HAP-1 (cell line): ENCODE measurements around the gene DLK1.

Experiments
- DNase-seq, 2 experiments: peaks; one replicate each; pipeline ENCODE4 v3.0.0-alpha.2; 2016 to 2020; ENCODE audit warnings: low spot score in 2 of 2
- H3K27me3 ChIP-seq: fragments of 250-450 bp; sonication (Bioruptor Pico); 2 replicates; pipeline ENCODE4 v1.5.1; 2020; ENCODE audit warnings: low read depth, mild to moderate bottlenecking, moderate library complexity
- H3K36me3 ChIP-seq: fragments of 250-450 bp; sonication (Bioruptor Pico); replicated peaks from 2 replicates; pipeline ENCODE4 v1.5.1; 2020; ENCODE audit warnings: mild to moderate bottlenecking
- H3K4me1 ChIP-seq: fragments of 250-450 bp; sonication (Bioruptor Pico); 2 replicates; pipeline ENCODE4 v1.5.1; 2020; ENCODE audit warnings: mild to moderate bottlenecking
- H3K4me3 ChIP-seq: fragments of 250-450 bp; sonication (Bioruptor Pico); 2 replicates; pipeline ENCODE4 v1.5.1; 2020; ENCODE audit warnings: mild to moderate bottlenecking, moderate library complexity
- H3K9me3 ChIP-seq: fragments of 250-450 bp; sonication (Bioruptor Pico); 2 replicates; pipeline ENCODE4 v1.5.1; 2020; ENCODE audit warnings: mild to moderate bottlenecking, moderate library complexity
- in situ Hi-C: fragments of 300-500 bp; cut with MboI; formaldehyde crosslinking; loops from 3 replicates; pipeline ENCODE4 v1.14.3; 2020; ENCODE audit warnings: low sequenced_read_pairs, inconsistent platforms, mixed read lengths

Gene DLK1

DNA sequence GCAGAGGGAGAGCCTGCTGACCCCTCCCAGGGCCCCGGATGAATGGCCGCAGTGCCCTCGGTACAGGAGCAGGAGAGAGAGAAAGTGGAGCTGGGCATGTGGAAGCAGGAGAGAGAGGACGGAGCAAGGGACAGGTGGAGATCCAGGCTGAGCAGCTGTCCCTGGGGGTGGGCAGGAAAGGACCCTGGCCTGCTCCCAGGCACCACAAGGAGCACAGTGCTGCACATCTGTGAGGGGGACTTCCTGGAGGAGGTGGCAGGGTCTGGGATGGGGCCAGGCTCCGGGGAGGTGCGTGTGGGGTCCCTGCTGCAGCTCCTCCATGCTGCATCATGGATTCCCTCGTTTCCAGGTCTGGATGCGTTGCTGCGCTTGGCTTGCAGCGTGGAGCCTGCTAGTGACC lies 13.0 kb upstream of the DLK1 start:
- no peaks in the 10 kb centered on the region for H3K4me1 ChIP-seq
- in situ Hi-C loops, result no loop called here
- no peak for DNase-seq
- no peak overlapping the region for H3K4me3 ChIP-seq
- no peaks in the 10 kb centered on the region for H3K36me3 ChIP-seq
- no peaks in the 10 kb centered on the region for H3K9me3 ChIP-seq
- H3K27me3 ChIP-seq, result no peaks in the 10 kb centered on the region

DNA sequence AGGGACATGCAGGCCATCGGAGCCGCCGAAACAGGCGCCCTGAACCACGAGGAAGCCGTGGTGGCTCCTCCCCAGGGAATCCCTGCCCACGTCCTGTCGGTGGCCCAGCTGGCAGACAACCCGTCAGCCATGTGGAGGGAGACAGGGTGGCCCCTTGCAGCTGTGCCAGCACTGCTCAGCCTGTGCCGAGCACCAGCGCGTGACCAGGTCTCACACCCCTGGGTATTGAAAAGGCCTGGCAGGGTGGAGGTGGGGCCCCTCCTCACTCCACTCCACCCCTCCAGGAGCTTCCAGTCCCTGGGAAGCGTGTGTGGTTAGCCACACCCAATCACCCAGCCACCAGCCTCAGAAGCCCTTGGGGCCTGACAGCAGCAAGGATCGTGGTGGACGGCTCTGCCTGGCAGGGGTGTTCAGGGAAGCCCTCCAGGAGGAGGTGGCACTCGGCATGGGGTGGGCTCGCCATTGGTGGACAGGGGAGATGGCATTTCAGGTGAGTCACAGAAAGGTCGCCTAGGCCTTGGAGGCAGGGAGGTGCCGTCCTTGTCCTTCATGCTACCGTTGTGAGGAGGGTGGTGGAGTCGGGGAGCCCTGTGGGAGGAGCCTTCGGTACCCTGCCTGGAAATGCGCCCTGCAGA lies 12.3 kb upstream of the DLK1 start:
- no peak overlapping the region for H3K4me3 ChIP-seq
- H3K27me3 ChIP-seq, result no peaks in the 10 kb centered on the region
- H3K9me3 ChIP-seq, result no peaks in the 10 kb centered on the region
- no peak for DNase-seq
- in situ Hi-C loops, result no loop called here
- no peaks in the 10 kb centered on the region for H3K36me3 ChIP-seq
- H3K4me1 ChIP-seq, result no peaks in the 10 kb centered on the region

DNA sequence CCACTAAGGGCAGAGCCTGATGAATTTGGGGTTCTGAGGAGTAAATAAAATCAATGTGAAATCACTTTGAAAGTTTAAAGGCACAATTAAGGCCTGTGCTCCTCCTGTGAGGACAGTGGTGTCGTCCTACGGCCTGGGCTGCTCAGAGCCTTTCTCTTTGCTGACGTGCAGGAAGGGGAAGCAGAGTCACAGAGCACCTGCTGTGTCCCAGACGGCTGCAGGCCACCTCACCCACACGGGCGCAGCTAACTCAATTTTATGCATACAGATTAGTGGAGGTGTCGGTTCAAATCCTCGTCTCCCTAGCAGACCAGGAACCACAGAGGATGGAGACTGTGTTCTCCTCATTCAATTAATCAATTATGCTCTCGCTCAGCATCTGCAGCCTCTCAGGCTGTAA lies 11.4 kb upstream of the DLK1 start:
- DNase-seq, result no peak
- no peak overlapping the region for H3K4me3 ChIP-seq
- H3K36me3 ChIP-seq, result no peaks in the 10 kb centered on the region
- no peaks in the 10 kb centered on the region for H3K4me1 ChIP-seq
- in situ Hi-C loops, result no loop called here
- no peaks in the 10 kb centered on the region for H3K27me3 ChIP-seq
- H3K9me3 ChIP-seq, result no peaks in the 10 kb centered on the region

DNA sequence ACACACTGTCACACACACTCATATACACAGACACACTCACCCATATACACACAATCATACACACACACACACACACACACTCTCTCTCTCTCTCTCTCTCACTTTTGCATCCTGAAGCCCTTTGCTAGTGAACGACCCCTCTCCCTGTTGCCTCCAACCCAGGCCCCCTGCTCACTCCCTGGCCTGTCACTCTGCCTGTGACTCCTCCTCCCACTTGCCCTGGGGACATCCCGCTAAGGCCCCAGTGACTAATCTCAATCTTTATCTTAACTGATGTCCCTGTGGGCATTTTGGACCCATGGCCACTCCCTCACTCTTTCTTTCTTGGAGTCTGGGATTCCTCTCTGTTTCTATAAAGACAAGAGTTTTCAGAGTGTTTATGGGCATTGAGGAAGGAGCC lies 10.9 kb upstream of the DLK1 start:
- peak in 1 of 2 experiments; percentile 30 for DNase-seq
- H3K4me1 ChIP-seq, result no peaks in the 10 kb centered on the region
- in situ Hi-C loops, result no loop called here
- no peaks in the 10 kb centered on the region for H3K27me3 ChIP-seq
- no peaks in the 10 kb centered on the region for H3K9me3 ChIP-seq
- H3K36me3 ChIP-seq, result no peaks in the 10 kb centered on the region
- H3K4me3 ChIP-seq, result no peak overlapping the region

- Histone ChIP-seq H3K27me3 (no peaks in the 10 kb centered on the region), H3K4me1 (no peaks in the 10 kb centered on the region), H3K4me3 (no peak overlapping the region), H3K36me3 (no peaks in the 10 kb centered on the region), H3K9me3 (no peaks in the 10 kb centered on the region)
- DNase-seq, result no peak
- in situ Hi-C loops, result no loop called here
Observed at GRCh38 chr14:100717386-100717785, 9.3 kb upstream of the DLK1 start.

DNA sequence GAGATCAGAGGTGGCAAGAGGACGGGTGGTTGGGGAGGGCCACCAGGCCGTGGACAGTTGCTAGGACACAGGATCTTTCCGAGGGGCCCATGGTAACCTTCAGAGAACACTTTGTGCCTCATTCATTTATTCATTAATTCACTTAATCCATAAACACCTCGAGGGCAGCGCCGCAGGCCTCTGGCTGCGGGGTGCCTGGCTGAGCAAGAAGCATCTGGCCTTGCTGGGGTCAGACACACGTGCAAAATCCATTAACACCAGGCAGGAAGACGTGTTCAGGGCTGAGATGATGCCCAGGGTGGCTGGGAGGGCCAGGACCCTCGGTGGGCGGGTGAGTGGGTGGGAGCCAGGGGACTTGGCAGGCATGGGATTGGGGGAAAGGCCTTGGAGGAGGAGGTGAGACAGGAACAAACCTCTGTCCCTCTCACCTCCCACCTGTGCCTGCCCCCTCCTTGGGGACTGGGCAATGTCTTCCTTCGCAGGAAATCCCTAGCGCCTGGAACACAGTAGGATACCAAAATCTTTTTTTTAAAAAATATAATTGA lies 6.6 kb upstream of the DLK1 start:
- H3K27me3 ChIP-seq, result no peaks in the 10 kb centered on the region
- in situ Hi-C loops, result no loop called here

DNA sequence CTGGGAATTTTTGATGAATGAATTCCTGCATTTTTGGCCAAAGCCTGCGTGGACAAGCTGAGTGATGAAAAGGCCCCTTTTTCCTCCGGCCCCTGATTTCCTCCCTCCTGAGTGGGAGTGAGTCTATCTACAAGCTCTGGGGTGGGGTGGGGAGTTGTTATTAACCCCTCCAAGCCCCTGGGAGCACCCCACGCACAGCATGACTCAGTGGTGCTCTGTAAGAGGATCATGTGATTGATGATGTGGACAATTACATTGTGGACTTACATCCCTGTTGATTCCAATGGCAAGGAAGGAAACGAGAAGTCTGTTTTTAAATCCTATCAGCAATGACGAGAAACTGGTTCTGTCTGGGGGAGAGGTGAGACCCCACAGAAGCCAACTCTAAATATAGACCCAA lies 5.1 kb upstream of the DLK1 start:
- H3K4me3 ChIP-seq, result no peak overlapping the region
- no peaks in the 10 kb centered on the region for H3K4me1 ChIP-seq
- H3K27me3 ChIP-seq, result peaks cover 5% of the 10 kb centered on the region; the same call in 1 of the 2 replicates
- H3K9me3 ChIP-seq, result no peaks in the 10 kb centered on the region
- DNase-seq, result no peak
- no peaks in the 10 kb centered on the region for H3K36me3 ChIP-seq
- in situ Hi-C loops, result no loop called here

More for the DNA sequence above, 6.6 kb upstream of the DLK1 start:
- no peak for DNase-seq
- Histone ChIP-seq H3K9me3 (no peaks in the 10 kb centered on the region), H3K4me1 (no peaks in the 10 kb centered on the region), H3K4me3 (no peak overlapping the region), H3K36me3 (no peaks in the 10 kb centered on the region)

GRCh38 chr14:100722367-100722766 lies 4.3 kb upstream of the DLK1 start:
- in situ Hi-C loops, result no loop called here
- no peak for DNase-seq
- peaks cover 11% of the 10 kb centered on the region for H3K27me3 ChIP-seq
- no peaks in the 10 kb centered on the region for H3K4me1 ChIP-seq
- H3K36me3 ChIP-seq, result no peaks in the 10 kb centered on the region
- H3K4me3 ChIP-seq, result no peak overlapping the region
- H3K9me3 ChIP-seq, result no peaks in the 10 kb centered on the region

- no peak for DNase-seq
- no peak overlapping the region for H3K4me3 ChIP-seq
- in situ Hi-C loops, result no loop called here
- no peaks in the 10 kb centered on the region for H3K4me1 ChIP-seq
- H3K9me3 ChIP-seq, result no peaks in the 10 kb centered on the region
- H3K27me3 ChIP-seq, result peaks cover 20% of the 10 kb centered on the region
- H3K36me3 ChIP-seq, result no peaks in the 10 kb centered on the region
Observed at GRCh38 chr14:100723135-100723829, 3.4 kb upstream of the DLK1 start.

GRCh38 chr14:100723830-100724437 lies 2.8 kb upstream of the DLK1 start:
- no peaks in the 10 kb centered on the region for H3K9me3 ChIP-seq
- H3K36me3 ChIP-seq, result no peaks in the 10 kb centered on the region
- H3K27me3 ChIP-seq, result peaks cover 20% of the 10 kb centered on the region
- in situ Hi-C loops, result no loop called here
- H3K4me3 ChIP-seq, result no peak overlapping the region
- DNase-seq, result no peak
- no peaks in the 10 kb centered on the region for H3K4me1 ChIP-seq

DNA sequence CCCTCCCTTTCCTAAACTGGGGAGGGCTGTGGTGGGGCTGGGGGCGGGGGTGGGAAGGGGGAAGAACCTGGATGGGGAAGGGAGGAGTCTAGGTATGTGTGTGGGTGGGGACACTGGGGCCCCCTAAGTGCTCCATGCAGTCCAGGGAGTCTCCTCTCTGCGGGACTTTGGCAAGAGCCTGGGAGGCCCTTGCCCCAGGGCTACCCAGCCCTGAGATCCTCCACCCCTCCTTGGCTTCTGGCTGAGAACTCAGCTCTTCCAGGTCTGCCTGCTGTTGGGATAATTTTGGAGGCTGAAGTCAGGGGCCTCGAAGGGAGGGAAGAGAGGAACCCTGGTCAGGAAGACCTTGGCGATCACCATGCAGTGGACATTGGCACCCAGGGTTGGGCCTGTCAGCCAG lies 2.2 kb upstream of the DLK1 start:
- Histone ChIP-seq H3K4me1 (no peaks in the 10 kb centered on the region), H3K36me3 (no peaks in the 10 kb centered on the region), H3K9me3 (no peaks in the 10 kb centered on the region), H3K27me3 (peaks cover 20% of the 10 kb centered on the region), H3K4me3 (no peak overlapping the region)
- in situ Hi-C loops, result no loop called here
- no peak for DNase-seq

DNA sequence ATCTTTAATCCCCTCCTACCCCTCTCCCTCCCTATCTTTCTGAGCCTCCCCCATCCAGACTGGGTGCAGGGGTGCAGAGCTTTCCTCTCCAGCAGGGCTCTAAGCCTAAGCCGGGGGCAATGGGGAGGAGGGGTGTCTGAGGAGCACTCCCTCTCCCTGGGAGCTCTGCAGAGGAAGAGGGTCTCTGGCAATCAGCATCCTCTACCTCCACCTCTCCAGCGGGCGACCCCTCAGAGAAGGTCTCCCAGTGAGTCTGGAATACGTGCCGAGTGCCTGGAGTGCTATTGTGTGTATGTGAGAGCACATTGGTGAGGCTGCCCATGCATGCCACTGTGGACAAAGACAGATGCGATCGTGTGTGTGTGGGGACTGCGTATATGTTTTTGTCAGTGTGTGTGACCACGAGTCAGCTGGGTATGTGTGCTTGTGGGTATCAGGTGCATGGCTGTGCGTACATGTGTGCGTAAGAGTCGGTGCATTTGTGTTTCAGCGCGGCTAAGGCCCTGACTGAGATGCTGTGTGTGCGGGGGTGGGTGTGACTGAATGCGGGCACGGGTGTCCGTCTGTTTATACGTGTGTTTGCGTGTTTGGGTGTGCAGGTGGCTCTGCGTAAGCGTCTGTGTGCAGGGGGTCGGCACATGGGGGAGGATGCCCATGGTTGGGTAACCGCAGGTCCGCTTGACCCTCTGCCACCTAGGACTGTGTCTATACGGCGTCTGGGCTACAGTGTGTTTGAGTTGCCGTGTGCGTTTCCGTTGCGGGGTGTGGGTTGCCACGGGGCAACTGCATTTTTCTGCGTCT lies 905 bp upstream of the DLK1 start:
- in situ Hi-C loops, result no loop called here
- Histone ChIP-seq H3K4me1 (no peaks in the 10 kb centered on the region), H3K9me3 (no peaks in the 10 kb centered on the region), H3K4me3 (no peak overlapping the region), H3K36me3 (no peaks in the 10 kb centered on the region), H3K27me3 (peaks cover 20% of the 10 kb centered on the region)
- DNase-seq, result no peak

DNA sequence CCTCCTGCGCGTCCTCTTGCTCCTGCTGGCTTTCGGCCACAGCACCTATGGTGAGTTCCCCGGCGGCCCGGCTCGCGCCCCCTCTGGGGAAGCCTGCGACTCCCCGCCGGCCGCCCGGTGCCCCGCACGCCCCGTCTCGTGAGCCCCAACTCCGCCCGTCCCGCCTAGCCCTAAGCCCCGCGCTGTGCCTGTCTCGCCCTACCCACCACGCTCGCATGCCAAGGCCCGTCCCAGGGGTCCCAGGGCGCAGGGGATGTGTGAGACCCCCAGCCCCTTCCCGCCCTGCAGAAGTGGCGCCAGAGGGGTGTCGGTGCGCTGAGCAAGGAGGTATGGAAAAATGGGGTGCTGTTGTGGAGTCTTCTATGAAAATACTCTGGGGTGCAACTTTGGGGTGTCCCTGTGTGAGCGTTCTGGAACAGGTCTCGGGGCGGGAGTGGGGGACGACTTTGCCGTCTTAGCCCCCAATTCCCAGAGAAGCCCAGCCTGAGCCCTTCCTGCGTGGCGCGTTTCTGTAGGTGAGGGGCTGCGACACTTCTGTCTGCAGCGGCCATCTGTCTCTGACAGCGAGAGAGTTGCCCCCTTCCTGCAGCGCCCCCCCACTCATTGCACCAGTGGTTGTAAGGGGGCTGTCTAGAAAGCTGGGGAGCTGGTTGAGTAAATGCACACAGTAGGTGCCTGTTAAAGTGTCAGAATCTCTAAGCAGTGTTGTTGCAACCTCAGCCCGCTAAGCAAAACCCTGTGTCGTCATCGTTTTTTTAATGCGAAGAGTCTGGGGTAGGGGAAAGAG lies 587 bp downstream of the DLK1 start:
- H3K36me3 ChIP-seq, result no peaks in the 10 kb centered on the region
- no peak for DNase-seq
- in situ Hi-C loops, result no loop called here
- peaks cover 20% of the 10 kb centered on the region for H3K27me3 ChIP-seq
- no peaks in the 10 kb centered on the region for H3K9me3 ChIP-seq
- peak overlapping the region; percentile 9; the same call in 1 of the 2 replicates for H3K4me3 ChIP-seq
- no peaks in the 10 kb centered on the region for H3K4me1 ChIP-seq
